C1 segment of cervical spinal cord (tissue), 14 donors: ENCODE data around the gene COG1.

Source experiments
- DNase-seq, 14 donors: peaks; one replicate each; lab custom pipeline; 2025; lab: John Stamatoyannopoulos, UW

Gene COG1

DNA sequence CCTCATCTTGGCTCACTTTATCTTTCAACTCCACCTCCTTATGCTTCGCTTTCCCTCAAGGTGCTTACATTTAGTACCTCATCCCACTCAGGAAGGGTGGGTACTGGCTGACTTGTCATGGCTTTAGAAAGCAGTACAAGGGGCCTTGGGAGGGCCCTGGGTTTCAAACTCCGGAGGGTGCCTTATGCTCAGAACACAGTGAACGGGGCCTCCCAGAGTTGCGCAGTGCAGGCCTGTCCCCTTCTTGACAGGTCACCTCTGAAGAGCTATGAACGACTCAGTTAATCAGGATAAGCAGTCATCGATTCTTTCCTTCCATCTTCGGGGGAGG lies 6.0 kb downstream of the COG1 start:
- no peak for DNase-seq

DNA sequence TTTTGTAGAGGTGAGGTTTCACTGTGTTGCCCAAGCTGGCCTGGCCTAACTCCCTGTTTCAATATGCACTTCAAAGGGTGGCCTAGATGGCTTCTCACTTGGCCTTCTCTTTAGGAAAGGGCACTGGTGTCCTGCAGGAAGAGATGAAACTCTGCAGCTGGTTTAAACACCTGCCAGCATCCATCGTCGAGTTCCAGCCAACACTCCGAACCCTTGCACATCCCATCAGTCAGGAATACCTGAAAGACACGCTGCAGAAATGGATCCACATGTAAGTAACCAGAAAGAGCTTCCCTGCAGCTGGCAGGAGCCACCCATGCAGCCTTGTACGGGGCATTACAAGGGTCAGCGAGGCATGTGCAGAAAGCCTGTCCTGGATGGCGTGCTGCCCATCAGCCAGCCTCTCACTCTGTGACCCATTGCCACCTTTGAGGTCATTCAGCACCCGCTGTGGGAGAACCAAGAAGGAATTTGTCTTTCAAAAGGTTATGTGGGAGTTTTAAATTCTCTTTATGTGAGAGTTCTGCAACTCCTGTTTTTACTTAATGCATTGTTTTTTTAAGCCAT lies 7.0 kb downstream of the COG1 start:
- DNase-seq: no peak

DNA sequence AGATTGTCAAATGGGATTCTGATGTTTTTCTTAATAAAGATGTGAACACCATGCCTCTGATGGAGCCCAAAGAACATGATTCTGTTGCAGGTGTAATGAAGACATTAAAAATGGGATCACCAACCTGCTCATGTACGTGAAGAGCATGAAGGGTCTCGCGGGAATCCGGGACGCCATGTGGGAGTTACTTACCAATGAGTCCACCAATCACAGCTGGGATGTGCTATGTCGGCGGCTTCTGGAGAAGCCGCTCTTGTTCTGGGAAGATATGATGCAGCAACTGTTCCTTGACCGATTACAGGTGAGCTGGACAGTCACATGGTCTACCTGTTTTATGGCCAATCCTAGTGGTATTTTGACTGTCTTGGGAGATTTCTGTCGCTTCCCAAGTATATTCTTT lies 7.6 kb downstream of the COG1 start:
- no peak for DNase-seq

DNA sequence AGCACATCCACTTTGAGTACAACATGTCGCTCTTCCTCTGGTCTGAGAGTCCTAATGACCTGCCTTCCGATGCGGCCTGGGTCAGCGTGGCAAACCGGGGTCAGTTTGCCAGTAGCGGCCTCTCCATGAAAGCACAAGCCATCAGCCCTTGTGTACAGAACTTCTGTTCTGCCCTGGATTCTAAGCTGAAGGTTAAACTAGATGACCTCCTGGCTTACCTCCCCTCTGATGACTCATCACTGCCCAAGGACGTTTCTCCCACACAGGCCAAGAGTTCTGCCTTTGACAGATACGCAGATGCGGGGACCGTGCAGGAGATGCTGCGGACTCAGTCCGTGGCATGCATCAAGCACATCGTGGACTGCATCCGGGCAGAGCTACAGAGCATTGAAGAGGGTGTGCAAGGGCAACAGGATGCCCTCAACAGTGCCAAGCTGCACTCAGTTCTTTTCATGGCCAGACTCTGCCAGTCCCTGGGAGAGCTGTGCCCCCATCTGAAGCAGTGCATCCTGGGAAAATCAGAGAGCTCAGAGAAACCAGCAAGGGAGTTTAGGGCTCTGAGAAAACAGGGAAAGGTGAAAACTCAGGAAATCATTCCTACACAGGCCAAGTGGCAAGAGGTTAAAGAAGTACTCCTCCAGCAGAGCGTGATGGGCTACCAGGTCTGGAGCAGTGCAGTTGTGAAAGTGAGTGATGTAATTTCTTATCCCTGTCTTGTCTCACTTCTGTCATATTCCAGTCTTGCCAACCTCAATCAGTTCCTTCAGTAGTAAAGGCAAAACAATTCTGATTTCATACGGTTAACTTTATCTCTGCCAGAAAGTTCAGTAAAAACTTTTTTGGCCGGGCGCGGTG lies 8.6 kb downstream of the COG1 start:
- no peak for DNase-seq

DNA sequence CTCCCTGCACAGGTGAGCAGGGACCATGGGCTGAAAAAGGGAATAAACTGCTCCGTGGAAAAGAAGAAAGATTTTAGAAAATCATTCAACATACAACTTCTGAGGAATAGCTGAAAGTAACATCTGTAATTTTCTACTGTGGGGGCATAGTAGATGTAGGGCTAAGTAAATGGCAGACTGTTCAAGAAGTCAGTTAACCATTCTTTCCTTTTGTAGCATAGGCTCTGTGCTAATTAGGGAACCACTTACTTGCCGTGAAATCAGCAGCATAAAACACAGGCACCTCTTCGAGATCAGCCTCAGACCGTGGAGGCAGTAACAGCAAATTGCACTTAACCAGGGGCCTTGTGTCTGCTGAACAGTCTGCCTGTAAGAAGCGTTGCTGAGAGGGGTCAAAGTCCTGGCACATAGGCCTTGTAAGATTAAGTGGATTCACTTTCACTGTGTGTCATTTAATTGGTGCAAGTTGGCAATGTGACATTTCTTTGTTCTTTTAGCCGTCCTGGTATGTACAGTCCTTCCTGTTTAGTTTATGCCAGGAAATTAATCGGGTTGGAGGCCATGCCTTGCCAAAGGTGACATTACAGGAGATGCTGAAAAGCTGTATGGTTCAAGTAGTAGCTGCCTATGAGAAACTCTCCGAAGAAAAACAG lies 10.4 kb downstream of the COG1 start:
- DNase-seq: no peak

DNA sequence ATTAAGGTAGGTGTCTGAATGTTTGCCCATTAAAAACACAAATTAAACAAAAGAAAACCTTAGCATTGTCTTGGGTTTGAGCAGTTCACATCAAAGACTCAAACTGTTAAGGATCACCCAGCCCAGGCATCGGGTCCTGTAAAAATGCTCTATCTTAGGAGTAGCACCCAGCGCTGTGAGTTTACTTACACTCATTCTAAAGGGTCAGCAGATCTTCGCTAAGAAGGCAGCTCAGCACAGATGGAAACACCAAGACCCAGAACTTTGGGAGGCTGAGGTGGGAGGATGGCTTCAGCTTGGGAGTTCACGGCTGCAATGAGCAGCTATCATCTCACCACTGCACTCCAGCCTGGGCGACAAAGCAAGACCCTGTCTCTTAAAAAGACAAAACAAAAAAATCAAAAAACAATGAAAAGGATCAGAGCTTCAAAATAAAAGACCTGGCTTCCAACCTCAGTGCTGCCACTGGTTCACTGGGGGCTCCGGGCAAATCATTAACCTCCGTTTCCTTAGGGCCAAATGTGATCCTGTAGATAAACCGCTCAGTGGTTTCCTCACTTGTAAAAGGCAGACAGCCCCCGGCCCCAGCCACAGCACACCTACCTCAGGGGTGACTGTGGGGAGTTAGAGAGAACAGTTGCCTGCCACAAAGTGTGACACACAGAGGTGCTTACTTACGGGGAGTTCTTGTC lies 11.1 kb downstream of the COG1 start:
- DNase-seq: no peak

DNA sequence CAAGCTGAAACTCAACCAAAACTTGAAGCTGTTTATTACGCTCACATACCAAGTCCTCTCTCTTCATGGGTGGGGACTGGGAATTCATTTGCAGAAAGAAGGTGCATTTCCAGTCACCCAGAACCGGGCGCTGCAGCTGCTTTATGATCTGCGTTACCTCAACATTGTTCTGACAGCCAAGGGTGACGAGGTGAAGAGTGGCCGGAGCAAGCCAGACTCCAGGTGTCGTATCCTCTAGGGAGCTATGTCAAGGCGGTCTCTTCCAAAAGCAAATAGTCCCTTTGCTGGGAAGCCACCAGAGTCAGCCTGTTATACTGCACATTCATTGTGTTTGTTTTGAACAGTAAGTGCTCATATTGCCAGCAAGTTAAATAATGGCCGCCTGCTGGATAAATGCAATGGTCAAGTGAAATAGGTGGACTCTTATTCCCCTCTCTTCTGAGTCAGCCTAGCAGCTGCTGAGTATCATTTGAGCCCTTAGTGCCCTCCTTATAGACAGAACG lies 12.7 kb downstream of the COG1 start:
- no peak for DNase-seq

DNA sequence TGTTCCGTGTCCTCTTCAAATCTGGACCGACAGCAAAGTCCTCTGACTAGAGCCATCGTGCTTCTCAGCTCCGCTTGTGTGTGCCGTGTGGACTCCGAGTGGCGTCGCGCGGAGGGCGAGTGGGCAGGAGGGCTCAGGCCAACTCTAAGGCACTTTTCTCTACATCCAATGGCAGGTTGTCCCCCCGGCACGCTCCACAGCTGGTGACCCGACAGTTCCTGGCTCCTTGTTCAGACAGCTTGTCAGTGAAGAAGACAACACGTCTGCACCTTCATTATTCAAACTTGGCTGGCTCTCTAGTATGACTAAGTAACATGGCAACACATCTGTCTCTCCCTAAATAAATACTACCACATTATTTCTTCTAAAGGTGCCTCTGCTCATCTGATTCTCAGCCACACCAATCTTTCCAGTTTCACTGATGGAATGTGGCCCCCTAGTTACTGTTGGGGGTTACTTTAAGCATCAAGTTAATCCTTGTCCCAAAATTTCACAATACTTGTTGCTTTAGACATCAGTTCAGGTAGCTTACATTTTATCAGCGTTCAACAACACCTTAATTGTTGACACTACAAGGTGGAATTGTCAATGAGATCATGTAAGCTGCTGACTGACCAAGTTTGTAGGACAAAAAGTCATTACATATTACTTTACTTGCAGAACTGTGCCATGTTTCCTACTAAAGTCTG lies 15.4 kb downstream of the COG1 start:
- no peak for DNase-seq

DNA sequence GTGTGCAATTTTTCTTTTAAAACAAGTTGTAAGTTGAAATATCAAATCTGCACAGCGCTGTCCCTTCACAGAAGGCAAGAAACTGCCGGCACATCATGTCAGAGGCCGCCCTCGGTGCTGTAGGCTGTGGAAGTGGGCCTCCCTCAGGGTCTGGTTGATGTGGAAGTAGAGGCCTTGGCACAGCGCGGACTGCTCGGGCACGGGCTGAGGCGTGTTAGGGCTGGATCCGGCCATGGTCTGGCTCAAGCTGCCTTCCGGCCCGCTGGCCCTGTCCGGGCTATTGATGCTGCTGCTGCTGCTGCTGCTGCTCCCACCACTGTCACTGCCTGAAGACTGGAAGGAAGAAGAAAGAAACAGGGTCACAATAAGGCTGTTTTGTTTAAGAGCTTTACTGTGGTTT lies 16.6 kb downstream of the COG1 start:
- no peak for DNase-seq

DNA sequence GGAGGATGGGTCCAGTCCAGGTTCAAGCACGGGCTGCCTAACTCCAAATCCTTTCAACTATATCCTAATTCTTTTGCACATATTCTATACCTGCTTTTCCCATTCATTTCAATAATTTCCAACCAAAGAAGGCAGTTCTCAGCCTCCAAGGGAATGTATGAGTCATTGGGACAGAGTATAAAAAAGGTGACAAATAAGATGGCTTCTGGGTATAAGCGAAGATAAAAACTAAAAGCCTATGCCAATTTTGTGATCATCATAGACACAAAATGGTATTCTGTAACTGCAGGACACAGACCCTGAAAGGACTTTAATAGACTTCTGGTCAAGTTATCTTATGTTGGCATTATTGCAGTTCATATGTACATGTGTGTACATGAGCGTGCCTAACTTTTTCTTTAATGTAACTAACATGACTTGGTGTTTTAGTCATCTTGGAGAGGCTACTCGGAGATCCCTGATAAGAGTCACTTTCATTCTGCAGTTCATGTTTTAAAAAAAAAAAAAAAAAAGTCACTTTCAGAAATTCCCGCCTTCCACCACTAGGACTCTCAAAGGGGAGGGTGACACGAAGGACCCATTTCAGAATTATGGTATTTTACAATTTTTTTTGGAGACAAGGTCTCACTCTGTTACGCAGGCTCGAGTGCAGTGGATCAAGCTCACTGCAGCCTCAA lies 17.3 kb downstream of the COG1 start:
- DNase-seq: no peak

DNA sequence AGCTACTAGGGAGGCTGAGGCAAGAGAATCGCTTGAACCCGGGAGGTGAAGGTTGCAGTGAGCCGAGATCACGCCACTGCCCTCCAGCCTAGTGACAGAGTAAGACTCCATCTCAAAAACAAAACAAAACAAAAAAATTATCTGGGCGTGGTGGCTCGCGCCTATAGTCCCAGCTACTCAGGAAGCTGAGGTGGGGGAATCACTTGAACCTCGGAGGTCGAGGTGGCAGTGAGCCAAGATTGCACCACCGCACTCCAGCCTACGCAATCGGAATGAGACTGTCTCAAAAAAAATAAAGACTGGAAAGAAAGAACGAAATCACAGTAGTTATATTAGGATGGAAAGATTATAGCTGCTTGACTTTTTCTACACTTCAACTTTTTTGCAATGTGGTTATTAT lies 18.9 kb downstream of the COG1 start:
- no peak for DNase-seq

DNA sequence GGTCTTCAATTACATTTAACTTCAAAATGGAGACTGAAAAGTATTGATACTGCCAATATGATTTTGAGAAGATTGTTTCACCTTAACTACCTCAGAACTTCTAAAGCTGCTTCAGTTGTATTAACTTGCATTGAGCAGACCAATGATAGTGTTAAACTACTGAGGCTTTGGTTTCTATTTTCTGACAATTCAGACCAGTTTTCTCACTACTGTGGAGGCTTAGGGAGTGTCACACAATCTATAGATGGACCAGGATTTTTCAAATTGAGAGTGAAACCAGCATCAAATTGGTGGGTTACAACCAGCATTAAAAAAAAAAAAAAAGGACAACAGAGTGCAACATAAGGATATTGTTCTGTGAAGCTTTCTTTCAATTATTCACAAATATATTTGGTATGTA lies 21.2 kb downstream of the COG1 start:
- DNase-seq: no peak

DNA sequence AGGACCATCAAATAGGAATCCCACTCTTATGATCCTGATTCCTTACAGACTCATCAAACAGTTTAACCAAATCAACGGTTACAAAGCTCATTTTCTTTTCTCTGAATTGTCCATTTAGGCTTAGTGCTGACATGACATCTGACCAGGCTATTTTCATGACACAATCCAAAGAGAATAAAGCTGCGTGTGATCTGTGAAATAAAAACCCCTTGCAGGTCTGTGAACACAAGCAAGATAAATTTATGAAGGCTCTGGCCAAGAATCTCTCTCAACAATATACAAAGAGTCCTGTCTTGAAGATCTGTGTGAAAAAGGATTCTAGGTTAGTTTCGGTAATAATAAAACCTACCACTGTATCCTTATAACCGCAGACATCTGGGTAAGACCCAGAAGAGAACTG lies 22.0 kb downstream of the COG1 start:
- DNase-seq: no peak

DNA sequence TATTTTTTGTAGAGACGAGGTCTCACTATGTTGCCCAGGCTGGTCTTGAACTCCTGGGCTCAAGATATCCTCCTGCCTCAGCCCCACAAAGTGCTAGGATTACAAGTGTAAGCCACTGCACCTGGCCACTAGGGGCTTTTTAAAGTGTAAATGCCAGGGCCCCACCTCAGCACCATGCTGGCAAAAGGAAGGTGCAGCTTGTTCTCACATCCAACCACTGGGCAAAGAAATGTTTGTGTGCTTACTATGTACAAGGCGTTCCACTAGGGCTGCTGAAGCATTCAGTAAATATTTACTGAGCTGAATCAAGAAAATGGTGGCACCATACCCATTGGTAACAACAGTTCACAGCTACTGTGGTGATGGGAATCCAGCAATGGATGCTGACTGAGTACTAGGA lies 22.6 kb downstream of the COG1 start:
- DNase-seq: no peak

DNA sequence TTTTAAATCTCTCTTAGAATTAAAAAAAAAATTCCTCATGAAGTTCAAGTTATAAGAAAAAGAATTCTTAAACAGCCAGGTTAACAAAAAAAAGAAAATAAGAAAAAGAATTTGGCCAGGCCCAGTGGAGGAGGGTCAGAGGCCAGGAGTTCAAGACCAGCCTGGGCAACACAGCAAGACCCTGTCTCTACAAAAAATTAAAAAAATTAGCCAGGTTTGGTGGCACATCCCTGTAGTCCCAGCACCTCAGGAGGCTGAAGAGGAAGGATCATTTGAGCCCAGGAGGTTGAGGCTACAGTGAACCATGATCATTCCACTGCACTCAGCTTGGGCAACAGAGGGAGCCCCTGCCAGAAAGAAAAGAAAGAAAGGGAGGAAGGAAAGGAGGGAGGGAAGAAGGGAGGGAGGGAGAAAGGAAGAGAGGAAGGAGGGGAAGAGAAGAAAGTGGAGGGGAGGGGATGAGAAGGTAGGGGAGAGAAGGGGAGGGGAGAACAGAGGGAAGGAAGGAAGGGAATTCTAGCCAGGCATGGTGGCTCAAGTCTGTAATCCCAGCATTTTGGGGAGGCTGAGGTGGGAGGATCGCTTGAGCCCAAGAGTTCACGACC lies 30.9 kb downstream of the COG1 start:
- DNase-seq: no peak

DNA sequence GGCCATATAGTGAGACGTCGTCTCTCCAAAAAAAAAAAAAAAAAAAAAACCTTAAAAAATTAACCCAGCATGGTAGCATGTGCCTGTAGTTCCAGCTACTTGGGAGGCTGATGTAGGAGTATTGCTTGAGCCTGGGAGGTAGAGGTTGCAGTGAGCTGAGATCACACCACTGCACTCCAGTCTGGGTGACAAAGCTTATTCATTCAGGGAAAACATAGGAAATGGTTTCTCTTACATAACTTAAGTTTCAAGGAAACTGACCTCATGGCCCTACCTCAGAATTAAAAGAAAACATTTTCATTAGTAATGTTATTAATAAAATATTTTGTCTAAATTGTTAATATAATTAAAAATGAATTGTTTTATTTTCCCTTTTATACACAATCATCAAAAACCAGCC lies 31.4 kb downstream of the COG1 start:
- no peak for DNase-seq

DNA sequence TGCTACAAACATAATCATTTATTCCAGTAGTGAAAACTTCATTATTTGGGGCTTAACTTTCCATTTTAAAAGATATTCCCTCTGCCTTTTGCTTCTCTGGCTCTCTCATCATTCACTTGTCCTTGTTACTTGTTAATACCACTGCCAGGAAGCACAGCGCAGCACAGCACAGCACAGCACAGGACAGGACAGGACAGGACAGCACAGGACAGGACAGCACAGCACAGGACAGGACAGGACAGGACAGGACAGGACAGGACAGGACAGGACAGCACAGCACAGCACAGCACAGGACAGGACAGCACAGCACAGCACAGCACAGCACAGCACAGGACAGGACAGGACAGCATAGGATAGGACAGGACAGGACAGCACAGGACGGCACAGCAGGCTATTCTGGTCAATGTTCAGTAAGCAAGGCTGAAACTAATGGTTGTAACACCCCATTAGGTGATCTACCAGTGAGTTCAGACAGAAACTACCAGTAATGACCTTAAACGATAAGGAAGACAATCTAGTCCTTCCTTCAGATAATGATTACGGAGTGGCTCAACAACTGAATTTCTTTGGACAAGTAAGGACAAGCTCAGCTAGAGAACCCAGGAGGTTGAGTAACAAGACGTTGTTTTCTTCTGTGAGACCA lies 31.9 kb downstream of the COG1 start:
- no peak for DNase-seq

DNA sequence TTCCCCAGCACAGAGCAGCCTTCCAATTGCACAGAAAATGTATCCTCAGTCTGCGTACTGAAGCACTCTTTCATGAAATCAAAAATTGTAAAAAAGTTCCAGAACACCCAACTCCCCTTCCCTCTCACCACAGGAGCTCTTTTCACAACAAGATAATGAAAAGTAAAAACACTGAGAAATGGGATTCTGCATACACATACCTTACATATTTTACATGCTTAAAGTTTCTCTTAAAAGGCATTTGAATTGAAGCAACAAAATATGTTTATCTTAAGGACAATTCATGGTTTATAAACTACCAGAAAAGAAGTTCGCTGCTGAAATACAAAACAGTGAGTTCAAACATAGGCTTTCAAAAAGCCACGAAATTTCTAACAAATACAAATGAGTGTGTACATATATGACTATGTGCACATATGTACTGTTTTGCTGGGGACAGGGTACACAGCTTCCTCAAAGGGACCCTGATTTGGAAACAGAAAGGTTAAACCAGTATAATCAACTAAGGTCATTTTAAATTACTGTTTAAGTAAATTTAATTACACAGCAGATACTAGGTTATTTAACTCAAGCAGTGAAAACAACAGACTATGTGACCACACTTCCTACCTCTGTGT lies 33.8 kb downstream of the COG1 start:
- no peak for DNase-seq

DNA sequence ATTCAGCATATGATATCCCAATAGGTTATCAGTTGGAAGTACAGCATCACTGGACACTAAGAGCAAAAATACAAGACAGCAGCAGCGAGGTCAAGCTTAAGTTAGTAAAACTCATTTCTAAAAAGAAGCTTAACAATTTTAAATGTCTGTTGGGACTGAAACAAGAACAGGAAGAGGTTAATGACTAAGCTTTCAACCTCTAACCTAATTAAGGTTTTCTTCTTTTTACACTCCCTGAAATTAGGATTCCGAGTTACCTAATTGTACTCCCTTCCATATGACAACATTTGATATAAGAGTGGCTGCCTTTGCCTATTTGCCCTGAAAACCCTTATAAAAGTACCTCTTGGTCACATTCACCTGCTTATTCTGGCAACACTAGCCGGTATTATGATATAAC lies 34.5 kb downstream of the COG1 start:
- no peak for DNase-seq

DNA sequence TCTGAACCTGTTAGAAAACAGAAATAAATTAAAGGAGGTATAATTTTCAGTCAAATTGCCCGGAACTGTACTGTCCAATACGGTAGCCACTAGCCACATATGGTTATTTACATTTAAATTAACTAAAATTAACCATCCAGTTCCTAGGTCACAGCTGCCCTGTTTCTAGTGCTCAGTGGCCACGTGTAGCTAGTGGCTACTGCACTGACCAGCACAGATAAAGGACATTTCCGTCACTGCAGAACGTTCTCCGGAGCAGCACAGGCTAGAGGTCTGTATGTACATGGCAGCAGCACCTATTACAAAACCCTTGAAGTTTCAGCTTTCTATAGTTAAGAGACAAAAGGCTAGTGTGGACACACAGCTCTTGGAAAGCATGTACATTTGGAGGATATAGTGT lies 35.1 kb downstream of the COG1 start:
- DNase-seq: no peak
